ENCODE data around the gene SKOR1. TPM values are rescaled to one million over a fixed set of nuclear protein-coding genes. Genes with fewer than 3 reads are reported as not detected.

The SKOR1 gene
- total and polyA plus RNA-seq, 10 of the 15 experiments (the other 5 are each of a cell fraction or from before 2014, with no cell fraction given) = 0.04 to 0.36 (median 0.10) TPM; not detected in 4

DNA sequence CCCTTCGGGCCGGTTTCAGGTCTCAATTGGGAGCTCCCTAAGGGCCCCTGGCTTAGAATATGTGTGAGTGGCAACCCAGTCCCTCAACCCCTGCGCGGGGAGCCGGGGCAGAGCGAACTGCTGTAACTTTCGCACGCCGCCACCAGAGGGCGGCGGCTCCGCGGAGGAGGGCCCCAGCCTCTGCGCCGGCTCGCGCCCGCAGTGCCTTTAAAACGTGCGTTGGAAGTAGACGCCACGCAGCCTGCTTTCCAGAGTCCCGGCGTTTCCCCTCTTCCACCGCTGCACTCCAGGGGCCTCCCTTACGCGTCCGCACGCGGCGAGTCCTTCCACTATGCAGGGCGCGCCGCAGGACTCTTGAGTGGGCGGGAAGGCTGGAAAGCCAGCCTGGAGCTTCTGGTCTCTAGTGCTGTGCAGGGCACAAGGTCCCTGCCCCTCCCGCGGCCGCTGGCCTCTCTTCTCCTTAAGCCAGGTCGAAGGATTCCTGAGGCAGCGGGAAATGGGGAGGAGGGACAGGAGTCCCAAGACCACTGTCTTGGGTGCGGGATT lies 38.2 kb downstream of the SKOR1 start (continued):
- TF ChIP-seq FOS (IDR thresholded peaks at IDR 0.05; ENCODE audit: borderline replicate concordance, extremely low read depth, insufficient read length) = no peak
- TF ChIP-seq IRF4 (IDR thresholded peaks at IDR 0.05; ENCODE audit: low read depth, low read length) = no peak
- TF ChIP-seq FOXK2 (IDR thresholded peaks at IDR 0.05) = no peak
- TF ChIP-seq HCFC1 (IDR thresholded peaks at IDR 0.05; ENCODE audit: low read length) = no peak
- TF ChIP-seq EP300 (IDR thresholded peaks at IDR 0.05; ENCODE audit: borderline replicate concordance in 1 of 2, control insufficient read depth in 1 of 2, low read depth in 2 of 2, low read length in 2 of 2) = peak in 1 of 2 experiments; percentile 37; a peak in 1 of 4 replicates
- TF ChIP-seq E2F8 (IDR thresholded peaks at IDR 0.05; ENCODE audit: low read depth, partially characterized antibody) = no peak
- TF ChIP-seq ESRRA (IDR thresholded peaks at IDR 0.05; ENCODE audit: low read length) = peak; percentile 70; the same call in 1 of the 2 replicates
- TF ChIP-seq ZBED1 (IDR thresholded peaks at IDR 0.05; ENCODE audit: borderline replicate concordance) = no peak
- peak; percentile 32; the same call in 1 of the 2 replicates for TF ChIP-seq NKRF (conservative IDR thresholded peaks at IDR 0.05)
- TF ChIP-seq ZNF217 (IDR thresholded peaks at IDR 0.05) = no peak
- no peak; the same call in 1 of the 2 replicates for TF ChIP-seq HDGF (IDR thresholded peaks at IDR 0.05)
- no peak for TF ChIP-seq ZNF207 (IDR thresholded peaks at IDR 0.05; ENCODE audit: borderline replicate concordance)
- TF ChIP-seq, protein P1, sequence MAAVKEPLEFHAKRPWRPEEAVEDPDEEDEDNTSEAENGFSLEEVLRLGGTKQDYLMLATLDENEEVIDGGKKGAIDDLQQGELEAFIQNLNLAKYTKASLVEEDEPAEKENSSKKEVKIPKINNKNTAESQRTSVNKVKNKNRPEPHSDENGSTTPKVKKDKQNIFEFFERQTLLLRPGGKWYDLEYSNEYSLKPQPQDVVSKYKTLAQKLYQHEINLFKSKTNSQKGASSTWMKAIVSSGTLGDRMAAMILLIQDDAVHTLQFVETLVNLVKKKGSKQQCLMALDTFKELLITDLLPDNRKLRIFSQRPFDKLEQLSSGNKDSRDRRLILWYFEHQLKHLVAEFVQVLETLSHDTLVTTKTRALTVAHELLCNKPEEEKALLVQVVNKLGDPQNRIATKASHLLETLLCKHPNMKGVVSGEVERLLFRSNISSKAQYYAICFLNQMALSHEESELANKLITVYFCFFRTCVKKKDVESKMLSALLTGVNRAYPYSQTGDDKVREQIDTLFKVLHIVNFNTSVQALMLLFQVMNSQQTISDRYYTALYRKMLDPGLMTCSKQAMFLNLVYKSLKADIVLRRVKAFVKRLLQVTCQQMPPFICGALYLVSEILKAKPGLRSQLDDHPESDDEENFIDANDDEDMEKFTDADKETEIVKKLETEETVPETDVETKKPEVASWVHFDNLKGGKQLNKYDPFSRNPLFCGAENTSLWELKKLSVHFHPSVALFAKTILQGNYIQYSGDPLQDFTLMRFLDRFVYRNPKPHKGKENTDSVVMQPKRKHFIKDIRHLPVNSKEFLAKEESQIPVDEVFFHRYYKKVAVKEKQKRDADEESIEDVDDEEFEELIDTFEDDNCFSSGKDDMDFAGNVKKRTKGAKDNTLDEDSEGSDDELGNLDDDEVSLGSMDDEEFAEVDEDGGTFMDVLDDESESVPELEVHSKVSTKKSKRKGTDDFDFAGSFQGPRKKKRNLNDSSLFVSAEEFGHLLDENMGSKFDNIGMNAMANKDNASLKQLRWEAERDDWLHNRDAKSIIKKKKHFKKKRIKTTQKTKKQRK (IDR thresholded peaks at IDR 0.05; ENCODE audit: low read depth, low read length) = no peak
- no peak for TF ChIP-seq KDM1A (IDR thresholded peaks at IDR 0.05; ENCODE audit: borderline replicate concordance)
- TF ChIP-seq TAF1 (IDR thresholded peaks at IDR 0.05; ENCODE audit: borderline replicate concordance, low read depth, low read length) = no peak
- no peak for TF ChIP-seq ZNF274 (IDR thresholded peaks at IDR 0.05; ENCODE audit: insufficient read depth, insufficient read length)
- TF ChIP-seq CREM (IDR thresholded peaks at IDR 0.05; ENCODE audit: low read depth) = no peak
- TF ChIP-seq BCL11A (IDR thresholded peaks at IDR 0.05; ENCODE audit: low read depth, low read length) = no peak
- TF ChIP-seq, protein P2, sequence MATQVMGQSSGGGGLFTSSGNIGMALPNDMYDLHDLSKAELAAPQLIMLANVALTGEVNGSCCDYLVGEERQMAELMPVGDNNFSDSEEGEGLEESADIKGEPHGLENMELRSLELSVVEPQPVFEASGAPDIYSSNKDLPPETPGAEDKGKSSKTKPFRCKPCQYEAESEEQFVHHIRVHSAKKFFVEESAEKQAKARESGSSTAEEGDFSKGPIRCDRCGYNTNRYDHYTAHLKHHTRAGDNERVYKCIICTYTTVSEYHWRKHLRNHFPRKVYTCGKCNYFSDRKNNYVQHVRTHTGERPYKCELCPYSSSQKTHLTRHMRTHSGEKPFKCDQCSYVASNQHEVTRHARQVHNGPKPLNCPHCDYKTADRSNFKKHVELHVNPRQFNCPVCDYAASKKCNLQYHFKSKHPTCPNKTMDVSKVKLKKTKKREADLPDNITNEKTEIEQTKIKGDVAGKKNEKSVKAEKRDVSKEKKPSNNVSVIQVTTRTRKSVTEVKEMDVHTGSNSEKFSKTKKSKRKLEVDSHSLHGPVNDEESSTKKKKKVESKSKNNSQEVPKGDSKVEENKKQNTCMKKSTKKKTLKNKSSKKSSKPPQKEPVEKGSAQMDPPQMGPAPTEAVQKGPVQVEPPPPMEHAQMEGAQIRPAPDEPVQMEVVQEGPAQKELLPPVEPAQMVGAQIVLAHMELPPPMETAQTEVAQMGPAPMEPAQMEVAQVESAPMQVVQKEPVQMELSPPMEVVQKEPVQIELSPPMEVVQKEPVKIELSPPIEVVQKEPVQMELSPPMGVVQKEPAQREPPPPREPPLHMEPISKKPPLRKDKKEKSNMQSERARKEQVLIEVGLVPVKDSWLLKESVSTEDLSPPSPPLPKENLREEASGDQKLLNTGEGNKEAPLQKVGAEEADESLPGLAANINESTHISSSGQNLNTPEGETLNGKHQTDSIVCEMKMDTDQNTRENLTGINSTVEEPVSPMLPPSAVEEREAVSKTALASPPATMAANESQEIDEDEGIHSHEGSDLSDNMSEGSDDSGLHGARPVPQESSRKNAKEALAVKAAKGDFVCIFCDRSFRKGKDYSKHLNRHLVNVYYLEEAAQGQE (IDR thresholded peaks at IDR 0.05; ENCODE audit: low read depth, low read length) = no peak
- no peak for TF ChIP-seq CHD1 (IDR thresholded peaks at IDR 0.05; ENCODE audit: low read depth, low read length)

All from GM12878 (cell line).